Smooth muscle cell of the brain vasculature (primary cell): Measurements from ENCODE around the gene DNMT3A.
A peak's percentile ranks its signal among the peaks of the same experiment; 100 is the strongest.

Source experiments
- DNase-seq: peaks from one replicate; pipeline ENCODE4 v3.0.0-alpha.2; 2012; ENCODE audit warnings: low read depth, low spot score

DNMT3A gene

GRCh38 chr2:25240636-25241035, 101.1 kb downstream of the DNMT3A start:
- no peak for DNase-seq

- no peak for DNase-seq
Observed at GRCh38 chr2:25238920-25239319, 102.8 kb downstream of the DNMT3A start.

- DNase-seq: no peak
Observed at GRCh38 chr2:25237764-25238163, 104.0 kb downstream of the DNMT3A start.

GRCh38 chr2:25236736-25237135, 105.0 kb downstream of the DNMT3A start:
- DNase-seq: no peak

GRCh38 chr2:25234738-25235137, 107.0 kb downstream of the DNMT3A start:
- DNase-seq: no peak

- DNase-seq: no peak
Observed at GRCh38 chr2:25233916-25234605, 107.7 kb downstream of the DNMT3A start.

- no peak for DNase-seq
Observed at GRCh38 chr2:25232248-25232825, 109.4 kb downstream of the DNMT3A start.

DNA sequence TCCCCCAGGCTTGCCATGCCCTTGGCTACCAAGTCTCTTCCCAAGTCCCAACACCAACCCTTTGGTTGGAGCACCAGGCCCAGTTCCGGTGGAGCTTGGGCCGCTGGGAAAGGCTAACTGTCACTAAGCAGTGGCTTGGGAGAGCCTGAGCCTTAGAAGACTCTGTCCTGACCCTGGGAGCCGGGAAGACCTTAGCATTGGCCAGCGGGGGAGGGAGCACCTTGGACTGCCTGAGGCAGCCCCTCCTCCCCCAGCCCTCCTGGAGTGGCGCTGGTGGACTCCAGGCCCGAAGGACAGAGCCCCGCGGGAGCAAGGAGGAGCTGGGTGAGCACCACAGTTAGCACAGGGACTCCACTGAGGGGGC, 110.8 kb downstream of the DNMT3A start:
- DNase-seq: no peak

DNA sequence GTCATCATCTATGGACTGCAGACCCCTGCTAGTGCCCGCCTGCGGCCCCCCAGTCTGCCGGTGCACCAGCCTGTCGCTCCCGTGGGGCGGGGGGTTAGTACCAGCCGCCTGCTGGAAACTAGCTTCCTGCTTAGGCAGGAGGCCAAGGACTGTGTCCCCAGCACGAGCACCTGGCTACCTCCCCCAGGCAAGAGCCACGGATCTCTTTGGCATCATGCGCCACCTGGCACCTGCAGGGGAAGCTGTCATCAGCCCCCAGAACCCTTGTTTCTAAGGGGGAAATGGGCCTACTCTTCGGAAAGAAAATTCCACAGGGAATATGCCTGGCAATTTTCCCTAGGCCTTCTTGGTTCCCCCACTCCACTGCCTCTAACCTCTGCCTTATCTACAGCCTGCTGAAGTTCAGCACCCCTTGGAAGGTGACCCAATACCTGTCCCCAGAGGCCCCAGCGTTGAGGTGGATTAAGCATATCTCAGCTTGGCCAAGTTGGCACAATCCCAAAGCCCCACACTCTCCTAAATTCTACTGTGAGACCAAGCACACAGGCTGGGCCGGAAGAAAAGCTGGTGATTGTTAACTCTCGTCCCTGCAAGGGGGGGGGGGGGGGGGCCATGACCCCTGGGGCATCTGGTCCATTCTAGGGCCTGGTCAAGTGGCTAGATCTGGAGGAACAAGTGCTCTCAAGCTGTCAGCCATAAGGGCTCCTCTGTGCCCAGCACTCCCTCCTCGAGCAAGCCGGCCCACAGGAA, 111.4 kb downstream of the DNMT3A start:
- no peak for DNase-seq

- DNase-seq: no peak
Observed at GRCh38 chr2:25229279-25230197, 112.2 kb downstream of the DNMT3A start.

DNA sequence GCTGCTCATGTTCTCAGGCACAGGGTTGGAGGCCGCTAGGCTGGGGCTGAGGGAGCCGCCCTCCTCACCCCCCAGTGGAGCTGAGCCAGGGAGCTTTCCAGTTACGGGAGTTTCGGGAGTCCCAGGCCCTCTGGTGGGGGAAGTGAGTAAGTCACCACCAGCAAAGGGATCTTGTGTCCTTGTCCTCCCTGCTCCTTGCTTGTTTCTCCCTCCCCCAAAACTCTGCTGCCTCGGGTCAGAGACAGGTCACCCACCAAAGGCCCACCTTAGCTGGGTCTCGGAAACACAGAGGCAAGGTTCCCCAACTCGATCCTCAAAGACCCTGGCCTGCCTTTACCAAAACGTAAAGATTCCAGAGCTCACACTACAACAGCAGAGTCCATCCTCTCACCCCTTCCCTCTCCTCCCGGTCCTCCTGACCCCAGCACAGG, 112.9 kb downstream of the DNMT3A start:
- DNase-seq: peak; percentile 52

GRCh38 chr2:25227576-25227975, 114.1 kb downstream of the DNMT3A start:
- DNase-seq: no peak

DNA sequence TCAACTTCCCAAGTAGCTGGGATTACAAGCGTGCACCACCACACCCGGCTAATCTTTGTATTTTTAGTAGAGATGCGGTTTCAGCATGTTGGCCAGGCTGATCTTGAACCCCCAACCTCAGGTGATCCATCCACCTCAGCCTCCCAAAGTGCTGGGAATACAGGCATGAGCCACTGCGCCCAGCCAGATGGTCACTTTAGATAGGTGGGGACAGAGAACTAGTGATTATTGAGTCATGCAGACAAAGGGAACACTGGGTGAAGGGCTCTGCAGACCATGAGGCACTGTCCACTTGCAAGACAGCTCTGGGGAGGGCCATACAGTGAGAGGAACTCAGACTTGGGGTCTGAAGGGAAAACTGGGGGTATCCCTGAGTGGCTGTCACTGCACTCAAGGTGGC, 114.9 kb downstream of the DNMT3A start:
- no peak for DNase-seq

DNA sequence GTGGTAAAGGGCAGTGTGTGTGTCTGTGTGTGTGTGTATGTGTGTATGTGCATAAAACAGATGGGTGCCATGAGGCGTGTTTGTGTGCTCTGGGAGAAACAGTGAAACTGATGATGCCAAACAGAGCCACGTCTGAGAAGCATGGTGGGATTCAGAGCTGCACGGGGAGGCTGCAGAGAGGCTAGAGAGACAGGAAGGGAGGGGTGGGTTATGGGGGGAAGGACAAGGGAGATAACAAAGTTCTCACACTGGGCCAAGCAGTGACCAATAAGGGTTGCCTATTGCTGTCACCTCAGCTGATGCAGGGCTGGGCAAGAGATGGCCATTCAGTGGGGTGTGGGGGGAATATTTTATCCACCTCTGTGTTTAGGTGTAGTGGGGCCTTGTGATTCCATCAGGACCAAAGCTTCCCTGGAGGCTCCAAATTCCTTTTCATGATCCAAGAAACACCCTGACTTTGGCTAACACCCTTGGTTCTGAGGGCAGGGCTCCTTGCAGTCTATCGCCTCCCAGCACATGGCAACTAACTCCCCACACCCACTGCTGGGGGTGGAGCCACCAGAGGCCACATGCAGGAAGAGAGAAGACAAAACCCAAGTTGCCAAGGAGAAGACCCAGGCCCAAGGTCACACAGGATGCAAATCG, 119.1 kb downstream of the DNMT3A start:
- no peak for DNase-seq

GRCh38 chr2:25221579-25221978, 120.1 kb downstream of the DNMT3A start:
- no peak for DNase-seq

DNA sequence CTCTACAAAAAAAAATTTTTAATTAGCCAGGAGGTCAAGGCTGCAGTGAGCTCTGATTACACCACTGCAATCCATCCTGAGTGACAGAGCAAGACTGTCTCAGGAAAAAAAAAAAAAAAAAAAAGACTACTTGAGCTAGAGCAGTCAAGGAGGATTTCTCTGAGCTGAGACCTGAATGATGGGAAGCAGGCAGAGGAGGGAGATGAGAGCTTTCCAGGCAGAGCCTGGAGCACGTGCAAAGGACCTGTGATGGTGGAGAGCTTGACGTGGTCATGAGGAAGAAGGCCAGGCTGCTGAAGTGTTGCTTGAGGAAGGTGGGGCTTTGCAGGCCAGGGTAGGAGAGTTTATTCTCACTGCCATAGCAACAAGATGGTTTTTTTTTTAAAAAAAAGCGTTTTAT, 121.4 kb downstream of the DNMT3A start:
- no peak for DNase-seq

DNA sequence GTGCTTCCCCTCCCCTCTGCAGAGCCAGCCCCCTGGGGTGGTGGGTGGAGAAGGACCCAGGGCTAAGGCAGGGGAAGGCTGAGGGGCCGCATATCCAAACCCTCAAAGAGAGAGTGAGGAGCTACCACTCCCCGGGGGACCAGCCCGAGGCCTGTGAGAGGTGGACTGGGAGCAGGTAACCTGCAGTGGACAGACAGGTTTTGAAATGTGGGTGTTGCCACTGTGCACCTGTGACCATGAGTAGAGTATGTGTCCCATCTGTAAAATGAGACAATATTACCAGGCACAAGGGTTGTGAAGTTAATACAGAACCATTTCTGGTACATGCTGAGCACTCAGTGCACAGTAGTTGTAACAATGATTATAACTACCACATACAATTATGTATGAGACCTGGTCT, 122.1 kb downstream of the DNMT3A start:
- DNase-seq: no peak

- no peak for DNase-seq
Observed at GRCh38 chr2:25218100-25218499, 123.6 kb downstream of the DNMT3A start.

GRCh38 chr2:25215948-25216679, 125.6 kb downstream of the DNMT3A start:
- DNase-seq: no peak

GRCh38 chr2:25215232-25215631, 126.5 kb downstream of the DNMT3A start:
- DNase-seq: no peak

DNA sequence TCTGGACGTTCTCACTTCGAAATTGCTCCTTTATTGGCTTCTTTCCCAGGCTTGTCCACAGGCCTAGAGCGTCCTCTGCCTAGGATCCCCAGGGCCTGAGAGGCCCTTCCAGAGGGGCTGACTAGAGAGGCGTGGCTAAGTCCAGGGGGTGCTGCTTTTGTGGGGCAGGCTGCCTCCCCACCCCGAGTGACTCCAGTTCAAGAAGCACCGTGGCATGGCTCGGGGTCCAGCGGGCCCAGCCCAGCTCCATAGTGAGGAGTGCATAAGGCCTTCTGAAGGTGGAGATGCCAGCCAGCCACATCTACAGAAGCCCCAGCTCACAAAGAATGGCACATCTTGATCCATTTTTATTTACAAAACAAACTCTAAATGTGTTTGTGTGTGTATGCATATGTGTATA, 128.5 kb downstream of the DNMT3A start:
- no peak for DNase-seq
